ENCODE measurements around the gene STN1.

Gene STN1

DNA sequence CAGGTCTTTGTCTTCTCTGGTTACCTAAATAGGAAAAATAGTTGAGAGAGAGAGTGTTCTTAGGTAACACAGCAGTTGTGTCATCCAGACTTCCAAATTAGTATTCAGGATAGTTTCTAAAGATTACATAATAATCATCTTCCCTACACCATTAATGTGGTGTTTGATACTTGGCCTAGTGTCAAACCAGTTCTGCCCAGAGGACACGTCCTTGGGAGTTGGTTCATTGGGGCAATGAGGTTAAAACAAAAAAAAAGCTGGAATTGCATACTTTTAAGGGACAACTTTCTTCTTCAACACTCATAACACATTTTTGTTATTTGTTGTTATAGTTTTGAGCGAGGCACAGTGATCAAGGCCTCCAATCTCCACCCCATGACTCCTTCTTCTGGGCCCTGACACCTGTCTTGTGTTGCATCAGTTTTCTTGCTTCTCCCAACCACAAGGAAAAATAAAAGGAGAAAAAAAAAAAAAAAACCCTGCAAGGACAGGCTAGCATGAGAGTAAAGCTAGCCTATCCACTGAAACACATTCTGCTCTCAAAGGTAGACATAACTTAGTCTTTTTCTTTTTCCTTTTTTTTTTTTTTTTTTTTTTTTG, 28.8 kb downstream of the STN1 start:
- TF ChIP-seq, protein P1, sequence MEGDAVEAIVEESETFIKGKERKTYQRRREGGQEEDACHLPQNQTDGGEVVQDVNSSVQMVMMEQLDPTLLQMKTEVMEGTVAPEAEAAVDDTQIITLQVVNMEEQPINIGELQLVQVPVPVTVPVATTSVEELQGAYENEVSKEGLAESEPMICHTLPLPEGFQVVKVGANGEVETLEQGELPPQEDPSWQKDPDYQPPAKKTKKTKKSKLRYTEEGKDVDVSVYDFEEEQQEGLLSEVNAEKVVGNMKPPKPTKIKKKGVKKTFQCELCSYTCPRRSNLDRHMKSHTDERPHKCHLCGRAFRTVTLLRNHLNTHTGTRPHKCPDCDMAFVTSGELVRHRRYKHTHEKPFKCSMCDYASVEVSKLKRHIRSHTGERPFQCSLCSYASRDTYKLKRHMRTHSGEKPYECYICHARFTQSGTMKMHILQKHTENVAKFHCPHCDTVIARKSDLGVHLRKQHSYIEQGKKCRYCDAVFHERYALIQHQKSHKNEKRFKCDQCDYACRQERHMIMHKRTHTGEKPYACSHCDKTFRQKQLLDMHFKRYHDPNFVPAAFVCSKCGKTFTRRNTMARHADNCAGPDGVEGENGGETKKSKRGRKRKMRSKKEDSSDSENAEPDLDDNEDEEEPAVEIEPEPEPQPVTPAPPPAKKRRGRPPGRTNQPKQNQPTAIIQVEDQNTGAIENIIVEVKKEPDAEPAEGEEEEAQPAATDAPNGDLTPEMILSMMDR (IDR thresholded peaks at IDR 0.05; ENCODE audit: extremely low read depth, missing control alignments) = no peak
- no peak for DNase-seq (ENCODE audit: low spot score)

DNA sequence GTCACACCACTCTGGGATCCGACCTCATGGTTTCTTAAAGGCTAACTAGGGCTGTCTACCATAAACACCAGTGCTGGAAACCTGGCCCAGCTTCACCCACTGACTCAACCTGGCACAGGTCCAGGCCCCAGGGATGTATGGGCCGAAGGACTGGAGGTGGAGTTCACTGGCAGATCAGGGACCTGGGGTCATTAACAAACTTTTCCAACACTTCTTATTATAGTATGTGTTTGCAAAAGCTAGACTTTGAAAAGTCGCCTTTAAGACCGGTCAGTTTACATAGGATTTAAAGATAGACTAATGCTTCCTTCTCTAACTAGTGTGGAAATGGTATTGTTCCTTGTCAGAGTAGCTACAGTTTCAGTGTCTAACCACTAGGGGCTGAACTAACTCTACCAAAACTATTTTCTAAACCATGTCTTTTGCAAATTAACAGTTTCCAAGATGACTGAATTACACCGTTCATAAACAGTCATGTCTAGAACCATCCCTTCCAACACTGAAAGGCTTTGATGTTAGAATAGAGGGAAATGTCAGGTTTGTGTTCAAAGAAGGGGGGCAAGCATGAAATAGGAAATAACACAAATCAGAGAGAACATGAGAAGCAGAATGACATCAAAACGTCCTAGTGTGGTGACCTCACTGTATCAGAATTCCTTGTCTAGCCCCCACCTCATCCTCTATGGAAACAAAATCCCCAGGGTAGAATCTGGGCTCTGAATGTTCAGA, 29.7 kb downstream of the STN1 start:
- TF ChIP-seq, protein P1 (IDR thresholded peaks at IDR 0.05; ENCODE audit: extremely low read depth, missing control alignments) = peak; percentile 66
- peak; percentile 64 for DNase-seq (ENCODE audit: low spot score)

DNA sequence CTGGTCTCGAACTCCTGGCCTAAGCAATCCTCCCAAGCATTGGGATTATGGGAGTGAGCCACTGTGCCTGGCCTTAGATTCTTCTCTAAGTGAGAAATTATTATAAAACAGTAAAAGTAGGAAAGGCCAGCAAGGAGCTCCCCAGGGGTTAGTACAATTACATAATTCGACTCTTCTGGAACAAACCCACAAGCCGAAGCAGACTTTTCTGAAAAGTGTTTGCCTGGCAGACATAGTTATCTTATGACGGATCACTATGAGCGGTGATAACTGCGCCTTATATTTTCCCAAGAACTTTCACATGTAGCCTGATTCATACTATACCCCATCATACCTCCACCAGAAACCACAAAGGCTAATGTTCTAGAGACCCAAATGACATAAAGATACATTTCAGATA, 32.4 kb downstream of the STN1 start:
- DNase-seq (ENCODE audit: low spot score) = no peak

DNA sequence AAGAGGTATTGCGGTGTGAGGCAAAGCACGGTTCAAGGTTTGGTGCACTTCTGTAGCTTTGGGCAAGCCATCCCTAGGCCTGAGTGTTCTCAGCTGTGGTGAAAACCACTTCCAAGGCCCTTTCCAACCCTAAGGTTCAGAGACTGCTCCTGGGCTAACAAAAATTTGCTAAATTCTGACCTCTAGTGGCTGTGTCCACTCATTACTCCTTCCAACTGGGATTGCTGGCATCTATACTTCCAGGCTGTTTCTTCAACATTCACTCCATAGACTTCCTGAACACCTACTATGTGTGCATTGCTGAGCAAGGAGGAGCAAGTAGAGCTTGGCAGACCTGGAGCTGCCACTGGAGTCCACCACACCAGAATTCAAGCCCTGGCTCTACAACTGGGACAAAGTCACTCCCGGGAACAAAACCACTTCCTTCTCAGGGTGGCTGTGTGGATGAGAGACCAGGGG, 33.3 kb downstream of the STN1 start:
- DNase-seq (ENCODE audit: low spot score) = peak; percentile 47
- TF ChIP-seq, protein P1 (IDR thresholded peaks at IDR 0.05; ENCODE audit: extremely low read depth, missing control alignments) = peak; percentile 55

More for the DNA sequence above, 32.4 kb downstream of the STN1 start:
- TF ChIP-seq, protein P1 (IDR thresholded peaks at IDR 0.05; ENCODE audit: extremely low read depth, missing control alignments) = no peak

DNA sequence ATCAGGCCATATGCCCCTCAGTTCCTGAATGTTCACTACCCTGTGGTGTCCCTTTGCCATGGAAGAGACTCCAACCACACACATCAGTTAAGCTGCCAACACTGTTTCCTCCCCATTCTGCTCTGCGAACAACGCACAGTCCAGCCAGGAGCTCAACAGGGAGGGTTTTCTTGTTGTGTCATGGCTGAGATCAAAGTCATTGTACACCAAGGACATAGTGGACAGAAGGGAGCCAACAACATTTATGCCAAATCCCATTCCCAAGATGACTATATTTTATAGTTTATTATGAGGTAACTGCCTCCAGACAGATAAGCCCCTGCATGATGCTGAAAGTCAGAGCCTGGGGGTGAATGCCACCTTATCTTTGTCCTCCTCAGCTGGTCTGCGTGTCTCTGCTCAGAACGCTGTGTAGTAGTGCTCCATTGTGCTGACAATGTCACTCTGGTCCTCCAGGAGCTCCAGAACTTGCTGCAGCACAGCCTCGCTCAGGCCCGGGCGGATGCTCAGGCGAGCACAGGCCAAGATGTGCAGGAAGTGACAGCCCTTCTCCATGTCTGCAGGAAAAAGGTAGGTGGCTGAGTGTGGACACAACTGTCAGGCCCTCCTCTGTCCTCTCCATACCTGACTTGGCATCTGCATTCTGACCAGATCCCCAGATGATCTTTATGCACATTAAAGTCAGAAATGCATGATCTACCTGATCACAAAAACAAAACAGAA, 35.5 kb downstream of the STN1 start:
- DNase-seq (ENCODE audit: low spot score) = no peak
- TF ChIP-seq, protein P1 (IDR thresholded peaks at IDR 0.05; ENCODE audit: extremely low read depth, missing control alignments) = no peak

DNA sequence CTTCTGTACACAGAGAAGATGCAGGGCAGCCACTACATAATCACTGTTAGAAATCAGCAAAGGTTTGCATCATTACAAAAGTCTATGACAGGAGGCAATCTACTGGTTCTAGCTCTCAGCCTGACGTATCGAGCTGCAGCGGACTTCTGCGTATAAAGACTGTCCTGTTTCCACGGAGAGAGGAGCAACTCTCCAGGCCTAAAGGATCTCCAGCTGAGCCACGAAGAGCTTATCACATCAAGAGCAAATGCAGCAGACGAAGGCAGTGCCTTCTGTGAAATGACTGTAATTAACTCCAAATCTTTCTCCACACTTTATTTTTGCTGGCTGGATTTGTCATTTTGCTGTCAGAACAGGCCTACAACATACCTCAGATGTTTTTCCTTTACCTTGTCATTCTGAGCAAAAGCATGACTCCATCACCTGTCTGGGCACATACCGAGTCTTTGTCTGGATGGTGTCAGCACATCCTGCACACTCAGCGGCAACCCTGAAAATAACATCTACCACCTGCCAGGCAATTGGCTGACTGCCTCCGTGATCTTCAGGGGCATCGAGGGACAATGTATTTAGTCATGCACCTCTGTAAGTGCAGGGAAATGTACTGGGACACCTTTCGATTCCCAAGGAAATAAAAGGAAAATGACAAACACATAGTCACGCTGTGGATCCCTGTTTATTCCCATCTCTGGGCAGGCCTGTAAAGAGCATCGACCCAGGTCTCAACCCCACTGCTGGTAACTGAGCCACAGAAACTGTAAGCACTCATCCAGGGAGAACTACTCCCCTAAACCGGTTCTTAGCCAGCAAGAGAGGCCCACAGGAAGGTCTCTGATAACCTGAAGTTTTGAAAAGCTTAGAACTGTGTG, 36.3 kb downstream of the STN1 start:
- DNase-seq (ENCODE audit: low spot score) = no peak
- TF ChIP-seq, protein P1 (IDR thresholded peaks at IDR 0.05; ENCODE audit: extremely low read depth, missing control alignments) = no peak
